B cell (primary cell): ENCODE results near the gene PLPP3. TPM values are rescaled to one million over a fixed set of nuclear protein-coding genes. Genes with fewer than 3 reads are reported as not detected.

Experiments used
- ATAC-seq: fragments of 200-7000 bp; cut with Tn5 transposase; one replicate; pipeline ENCODE4 v1.10.0; 2021; ENCODE audit warnings: low read depth, mild to moderate bottlenecking, moderate number of reproducible peaks, moderate library complexity
- CTCF ChIA-PET: fragments of 350-600 bp; sonication (Branson Sonifier 250); formaldehyde crosslinking; loops from one replicate; lab custom pipeline; 2021; ENCODE audit warnings: antibody characterized with exemption, inconsistent platforms; lab: Charles Lee
- POLR2A ChIA-PET: fragments of 350-600 bp; sonication (Branson Sonifier 250); formaldehyde crosslinking; loops from one replicate; lab custom pipeline; 2021; ENCODE audit warnings: antibody characterized with exemption; lab: Charles Lee
- DNase-seq: peaks from one replicate; pipeline ENCODE4 v3.0.0; 2013
- H2AFZ ChIP-seq: 2 replicates; pipeline ENCODE4 v1.6.1; 2012; ENCODE audit warnings: mild to moderate bottlenecking, low read depth, low read length; ENCODE audit not compliant: insufficient read depth, poor library complexity, severe bottlenecking
- H3K27ac ChIP-seq, 2 donors: 1 replicate in 1 of 2; 2 replicates in 1 of 2; pipeline ENCODE4 v1.5.1; 2012 to 2013; ENCODE audit warnings: low read length in 2 of 2, mild to moderate bottlenecking in 2 of 2, moderate library complexity in 1 of 2
- H3K27me3 ChIP-seq, 4 experiments: fragments of 200-600 bp in 1 of 4; sonication (generic) in 1 of 4; replicated peaks in 1 of 4; 1 replicate in 2 of 4; 2 replicates in 2 of 4; pipeline versions ENCODE4 v1.6.1 to v1.7.0; 2013 to 2016; ENCODE audit warnings: low read length in 3 of 4, mild to moderate bottlenecking in 2 of 4, mixed read lengths in 1 of 4, moderate library complexity in 1 of 4; ENCODE audit not compliant: insufficient read depth in 4 of 4, control insufficient read depth in 3 of 4; ENCODE audit errors: control extremely low read depth in 1 of 4
- H3K36me3 ChIP-seq, 2 experiments: replicated peaks in 1 of 2; 1 replicate in 1 of 2; 2 replicates in 1 of 2; pipeline versions ENCODE4 v1.6.1 to v1.7.1; 2013; ENCODE audit warnings: low read length in 1 of 2; ENCODE audit not compliant: insufficient read depth in 2 of 2, control insufficient read depth in 1 of 2; ENCODE audit errors: control extremely low read depth in 1 of 2, extremely low read depth in 1 of 2
- H3K4me1 ChIP-seq, 2 donors: fragments of 200-600 bp in 1 of 2; sonication (generic) in 1 of 2; 1 replicate in 1 of 2; 2 replicates in 1 of 2; pipeline versions ENCODE4 v1.5.1 to v1.6.1; 2013 to 2017; ENCODE audit warnings: low read length in 2 of 2; ENCODE audit not compliant: control insufficient read depth in 2 of 2, insufficient read depth in 2 of 2
- H3K4me2 ChIP-seq: replicated peaks from 2 replicates; pipeline ENCODE3; 2012; ENCODE audit warnings: mild to moderate bottlenecking, low read depth, low read length; ENCODE audit not compliant: poor library complexity, severe bottlenecking
- H3K4me3 ChIP-seq, 5 experiments: fragments of 200-600 bp in 1 of 5; sonication (generic) in 1 of 5; 1 replicate in 3 of 5; 2 replicates in 2 of 5; pipeline versions ENCODE4 v1.5.1 to v1.7.0; 2011 to 2016; ENCODE audit warnings: low read length in 4 of 5, mild to moderate bottlenecking in 4 of 5, low read depth in 2 of 5, control low read depth in 1 of 5, moderate library complexity in 1 of 5; ENCODE audit not compliant: insufficient read depth in 1 of 5; ENCODE audit errors: control extremely low read depth in 1 of 5, extremely low read depth in 1 of 5
- H3K79me2 ChIP-seq: fragments of 200-600 bp; sonication (generic); one replicate; pipeline ENCODE4 v1.6.0; 2016; ENCODE audit warnings: low read length; ENCODE audit not compliant: control insufficient read depth, insufficient read depth
- H3K9ac ChIP-seq: fragments of 200-600 bp; sonication (generic); 2 replicates; pipeline ENCODE4 v1.6.1; 2017; ENCODE audit warnings: mild to moderate bottlenecking, low read length, moderate library complexity
- H3K9me3 ChIP-seq, 3 donors: one replicate each; pipeline versions ENCODE4 v1.6.1 to v1.7.1; 2013; ENCODE audit warnings: low read length in 2 of 3; ENCODE audit not compliant: control insufficient read depth in 2 of 3, insufficient read depth in 1 of 3; ENCODE audit errors: control extremely low read depth in 1 of 3
- H4K20me1 ChIP-seq: 2 replicates; pipeline ENCODE4 v1.6.0; 2012; ENCODE audit warnings: mild to moderate bottlenecking, low read length; ENCODE audit not compliant: insufficient read depth, control insufficient read depth, poor library complexity, severe bottlenecking
- H3K27ac Mint-ChIP-seq: one replicate; pipeline ENCODE4 v1.8.0; 2021; ENCODE audit warnings: mixed read lengths
- H3K27me3 Mint-ChIP-seq: one replicate; pipeline ENCODE4 v1.8.0; 2021; ENCODE audit warnings: mixed read lengths
- H3K4me1 Mint-ChIP-seq: one replicate; pipeline ENCODE4 v1.8.0; 2021; ENCODE audit warnings: mixed read lengths
- H3K4me3 Mint-ChIP-seq: one replicate; pipeline ENCODE4 v1.8.0; 2021; ENCODE audit warnings: mixed read lengths
- H3K9me3 Mint-ChIP-seq: one replicate; pipeline ENCODE4 v1.8.0; 2022; ENCODE audit warnings: mixed read lengths; ENCODE audit not compliant: insufficient read depth
- EZH2 ChIP-seq: IDR thresholded peaks from 2 replicates; pipeline ENCODE4 v1.6.1; 2012; ENCODE audit warnings: borderline replicate concordance, low read depth, mild to moderate bottlenecking, moderate library complexity, low read length; ENCODE audit not compliant: insufficient read depth, poor library complexity, severe bottlenecking
- WGBS: methylation state at CpG from one replicate; pipeline ENCODE4 v1.1.5; 2013; ENCODE audit warnings: missing lambda C conversion rate; ENCODE audit not compliant: insufficient coverage; 5-methylcytosine and 5-hydroxymethylcytosine counted together
- intact Hi-C: fragments of 100-400 bp; cut with micrococcal nuclease; formaldehyde crosslinking; loops from one replicate; pipeline ENCODE4 v1.10.0; 2022
- polyA plus RNA-seq: library from polyadenylated mRNA; depleted of rRNA; stranded (reverse); fragments of >200 nt; gene quantifications from 2 replicates; pipeline ENCODE4 v1.2.3, GENCODE V29; 2012
- total RNA-seq, 2 donors: library from RNA; stranded (reverse); fragments of 120-200 nt in 1 of 2; gene quantifications; 1 replicate in 1 of 2; 2 replicates in 1 of 2; pipeline versions ENCODE4 v1.2.3 to v1.2.4, GENCODE V29; 2013 to 2022
- TF ChIP-seq, protein P1 (sequence below): fragments of 200-600 bp; IDR thresholded peaks from one replicate; pipeline ENCODE4 v1.8.0; 2022; ENCODE audit warnings: antibody characterized with exemption, mild to moderate bottlenecking

The PLPP3 gene
- total and polyA plus RNA-seq, 2 donors (not counting 1 experiment from before 2014, with no cell fraction given), result 1.8 to 2.9 TPM

DNA sequence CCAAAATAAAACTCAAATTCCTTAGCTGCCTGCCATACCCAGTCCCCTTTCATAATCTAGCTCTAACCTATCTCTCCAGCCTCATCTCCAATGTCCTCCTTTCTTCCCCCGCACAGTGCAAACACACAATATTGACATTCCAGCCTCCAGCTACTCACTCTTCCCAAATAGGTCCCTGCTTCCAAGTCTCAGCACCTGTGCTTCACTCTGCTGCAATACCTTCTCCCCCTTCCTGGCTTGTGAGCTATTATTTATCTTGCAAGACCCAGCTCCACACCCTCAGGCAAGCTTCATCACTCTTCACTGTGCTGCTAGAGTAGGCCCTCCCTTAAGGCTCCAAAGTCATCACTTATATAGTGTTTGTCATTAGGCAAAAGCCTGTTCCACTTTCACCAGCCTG is 9.7 kb downstream of the PLPP3 start:
- Histone ChIP-seq H4K20me1 (no peaks in the 10 kb centered on the region), H3K9me3 (no peaks in the 10 kb centered on the region), H3K27ac (no peak overlapping the region), H3K4me1 (peaks cover 6 to 16% of the 10 kb centered on the region in 2 donors), H3K4me2 (peak overlapping the region; percentile 6), H3K79me2 (peaks cover 50% of the 10 kb centered on the region), H3K9ac (no peak overlapping the region), H3K4me3 (no peak overlapping the region), H3K36me3 (no peaks in the 10 kb centered on the region), H2AFZ (no peak overlapping the region), H3K27me3 (no peaks in the 10 kb centered on the region)
- Mint-ChIP-seq H3K4me1 (peaks cover 47% of the 10 kb centered on the region), H3K9me3 (no peaks in the 10 kb centered on the region), H3K27ac (no peak overlapping the region), H3K4me3 (no peak overlapping the region), H3K27me3 (no peaks in the 10 kb centered on the region)
- no peak for ATAC-seq
- POLR2A ChIA-PET, result no interaction called here
- CTCF ChIA-PET, result no interaction called here
- no peak for DNase-seq
- intact Hi-C loops, result loop anchor here (10.0 kb wide), 2 partner anchors 505 to 1095 kb away; no protein-coding TSS in a partner anchor
- TF ChIP-seq, protein P1, sequence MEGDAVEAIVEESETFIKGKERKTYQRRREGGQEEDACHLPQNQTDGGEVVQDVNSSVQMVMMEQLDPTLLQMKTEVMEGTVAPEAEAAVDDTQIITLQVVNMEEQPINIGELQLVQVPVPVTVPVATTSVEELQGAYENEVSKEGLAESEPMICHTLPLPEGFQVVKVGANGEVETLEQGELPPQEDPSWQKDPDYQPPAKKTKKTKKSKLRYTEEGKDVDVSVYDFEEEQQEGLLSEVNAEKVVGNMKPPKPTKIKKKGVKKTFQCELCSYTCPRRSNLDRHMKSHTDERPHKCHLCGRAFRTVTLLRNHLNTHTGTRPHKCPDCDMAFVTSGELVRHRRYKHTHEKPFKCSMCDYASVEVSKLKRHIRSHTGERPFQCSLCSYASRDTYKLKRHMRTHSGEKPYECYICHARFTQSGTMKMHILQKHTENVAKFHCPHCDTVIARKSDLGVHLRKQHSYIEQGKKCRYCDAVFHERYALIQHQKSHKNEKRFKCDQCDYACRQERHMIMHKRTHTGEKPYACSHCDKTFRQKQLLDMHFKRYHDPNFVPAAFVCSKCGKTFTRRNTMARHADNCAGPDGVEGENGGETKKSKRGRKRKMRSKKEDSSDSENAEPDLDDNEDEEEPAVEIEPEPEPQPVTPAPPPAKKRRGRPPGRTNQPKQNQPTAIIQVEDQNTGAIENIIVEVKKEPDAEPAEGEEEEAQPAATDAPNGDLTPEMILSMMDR, result no peak
- no peak for TF ChIP-seq EZH2
- WGBS, result 94% methylated on average over 1 of the region's 1 CpG

DNA sequence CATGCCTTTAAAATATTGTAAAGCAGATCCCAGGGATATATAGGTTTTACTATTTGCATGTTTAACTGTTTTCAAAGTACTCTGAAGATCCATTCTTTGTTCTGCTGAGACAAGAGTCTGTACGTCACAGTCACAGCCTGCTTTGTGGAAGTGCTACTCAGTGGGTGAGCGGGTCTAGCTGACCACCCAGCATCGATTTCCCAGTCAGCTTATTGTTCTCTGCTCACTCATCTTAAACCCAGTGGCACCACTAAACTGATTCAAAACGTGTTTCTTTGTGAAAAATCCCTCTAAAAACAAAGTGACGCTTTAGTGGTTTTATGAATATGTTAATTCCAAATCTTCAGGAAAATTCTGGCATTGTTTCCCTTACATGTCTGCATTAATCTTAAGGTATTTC is 12.4 kb downstream of the PLPP3 start:
- Histone ChIP-seq H3K79me2 (peaks cover 43% of the 10 kb centered on the region), H3K9me3 (no peaks in the 10 kb centered on the region), H3K4me1 (peaks cover 7 to 11% of the 10 kb centered on the region in 2 donors), H3K27me3 (no peaks in the 10 kb centered on the region), H4K20me1 (no peaks in the 10 kb centered on the region), H3K4me2 (no peak overlapping the region), H3K27ac (no peak overlapping the region), H3K36me3 (no peaks in the 10 kb centered on the region), H3K4me3 (no peak overlapping the region), H3K9ac (no peak overlapping the region), H2AFZ (no peak overlapping the region)
- peaks cover 35% of the 10 kb centered on the region for H3K4me1 Mint-ChIP-seq
- ATAC-seq (no peak), DNase-seq (no peak)
- no peak for TF ChIP-seq EZH2
- TF ChIP-seq, protein P1, result no peak
- H3K4me3 Mint-ChIP-seq, result no peak overlapping the region
- intact Hi-C loops, result no loop called here
- no peak overlapping the region for H3K27ac Mint-ChIP-seq
- H3K27me3 Mint-ChIP-seq, result no peaks in the 10 kb centered on the region
- ChIA-PET POLR2A (no interaction called here), CTCF (interaction anchor here (1.2 kb wide), 1 partner anchor 9 kb away, joined by 3 read pairs; no protein-coding TSS in a partner anchor)
- no peaks in the 10 kb centered on the region for H3K9me3 Mint-ChIP-seq
- WGBS, result 100% methylated on average over 1 of the region's 5 CpGs
